Sigmoid colon (tissue), 4 donors: ENCODE results near the gene EDARADD.

Experiments
- CTCF ChIP-seq, 4 experiments: fragments of 450-650 bp in 3 of 4; fragments of 200-600 bp in 1 of 4; IDR thresholded peaks; one replicate each; pipeline ENCODE4 v1.5.1; 2016 to 2019; ENCODE audit warnings: antibody characterized with exemption in 4 of 4, mild to moderate bottlenecking in 3 of 4, moderate library complexity in 2 of 4
- POLR2A ChIP-seq, 2 donors: fragments of 450-650 bp; IDR thresholded peaks; one replicate each; pipeline ENCODE4 v1.6.1; 2016; ENCODE audit warnings: antibody characterized with exemption in 2 of 2, mild to moderate bottlenecking in 2 of 2, moderate library complexity in 2 of 2
- POLR2AphosphoS5 ChIP-seq, 4 donors: sonication (generic); formaldehyde crosslinking; IDR thresholded peaks; one replicate each; pipeline ENCODE4 v1.6.1; 2017; ENCODE audit warnings: antibody characterized with exemption in 4 of 4

DNA sequence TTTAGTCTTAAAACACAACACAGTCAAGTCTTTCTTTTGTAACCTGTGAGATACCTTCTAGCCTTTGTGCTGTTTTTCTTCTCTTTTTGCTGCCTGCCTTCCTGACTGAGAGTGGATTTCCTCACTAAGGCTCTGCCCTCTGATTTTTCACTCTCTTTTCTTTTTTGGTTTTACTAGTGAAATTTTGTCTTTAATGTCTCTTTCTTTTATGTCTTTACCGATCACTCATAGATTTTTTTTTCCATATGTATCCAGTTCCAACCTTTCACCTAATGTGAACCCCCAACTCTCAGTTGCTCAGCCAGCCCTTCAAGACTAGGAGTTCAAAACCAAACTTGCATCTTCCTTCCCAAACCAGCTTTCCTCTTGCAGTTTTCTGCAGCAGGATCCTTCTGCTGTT lies 136.2 kb downstream of the EDARADD start:
- TF ChIP-seq POLR2AphosphoS5 (IDR thresholded peaks at IDR 0.05) (no peak), CTCF (IDR thresholded peaks at IDR 0.05) (no peak), POLR2A (IDR thresholded peaks at IDR 0.05) (no peak)
